Adrenal gland (tissue), 5 donors: ENCODE data around the gene GSTO2.

Experiments
- POLR2A ChIP-seq, 2 donors: fragments of 450-650 bp; IDR thresholded peaks; one replicate each; pipeline ENCODE4 v1.6.1; 2017; ENCODE audit warnings: antibody characterized with exemption in 2 of 2, mild to moderate bottlenecking in 2 of 2, moderate library complexity in 1 of 2
- TF ChIP-seq, protein P1 (sequence below), 6 experiments: fragments of 450-650 bp in 4 of 6; fragments of 200-600 bp in 2 of 6; sonication (generic) in 1 of 6; IDR thresholded peaks; 1 replicate in 5 of 6; 2 replicates in 1 of 6; pipeline versions ENCODE4 v1.5.1 to v1.8.0; 2016 to 2021; ENCODE audit warnings: antibody characterized with exemption in 6 of 6, mild to moderate bottlenecking in 2 of 6, moderate library complexity in 1 of 6
- donor health status: DM: no; HTN: no; CAD: no.

DNA sequence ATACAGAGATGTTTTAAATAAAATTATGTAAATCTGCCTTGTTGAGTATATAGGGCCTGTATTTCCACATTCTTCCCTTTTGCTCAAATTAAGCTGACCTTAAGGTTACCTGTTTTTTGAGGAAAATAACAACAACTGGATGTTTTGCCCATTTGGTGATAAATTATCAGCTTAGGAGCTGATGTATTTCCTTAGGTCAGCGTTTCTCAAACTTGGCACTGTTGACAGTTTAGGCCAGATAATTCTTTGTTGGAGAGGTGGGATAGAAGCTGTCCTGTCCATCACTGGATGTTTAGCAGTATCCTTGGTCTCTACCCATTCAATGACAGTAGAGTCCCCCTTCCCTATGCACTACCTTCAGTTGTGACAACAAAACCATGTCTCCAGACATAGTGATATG is 7.2 kb downstream of the GSTO2 start:
- TF ChIP-seq, protein P1, sequence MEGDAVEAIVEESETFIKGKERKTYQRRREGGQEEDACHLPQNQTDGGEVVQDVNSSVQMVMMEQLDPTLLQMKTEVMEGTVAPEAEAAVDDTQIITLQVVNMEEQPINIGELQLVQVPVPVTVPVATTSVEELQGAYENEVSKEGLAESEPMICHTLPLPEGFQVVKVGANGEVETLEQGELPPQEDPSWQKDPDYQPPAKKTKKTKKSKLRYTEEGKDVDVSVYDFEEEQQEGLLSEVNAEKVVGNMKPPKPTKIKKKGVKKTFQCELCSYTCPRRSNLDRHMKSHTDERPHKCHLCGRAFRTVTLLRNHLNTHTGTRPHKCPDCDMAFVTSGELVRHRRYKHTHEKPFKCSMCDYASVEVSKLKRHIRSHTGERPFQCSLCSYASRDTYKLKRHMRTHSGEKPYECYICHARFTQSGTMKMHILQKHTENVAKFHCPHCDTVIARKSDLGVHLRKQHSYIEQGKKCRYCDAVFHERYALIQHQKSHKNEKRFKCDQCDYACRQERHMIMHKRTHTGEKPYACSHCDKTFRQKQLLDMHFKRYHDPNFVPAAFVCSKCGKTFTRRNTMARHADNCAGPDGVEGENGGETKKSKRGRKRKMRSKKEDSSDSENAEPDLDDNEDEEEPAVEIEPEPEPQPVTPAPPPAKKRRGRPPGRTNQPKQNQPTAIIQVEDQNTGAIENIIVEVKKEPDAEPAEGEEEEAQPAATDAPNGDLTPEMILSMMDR (IDR thresholded peaks at IDR 0.05): no peak
- TF ChIP-seq POLR2A (IDR thresholded peaks at IDR 0.05): no peak
